ENCODE measurements around the gene PNPLA3. TPM values are rescaled to one million over a fixed set of nuclear protein-coding genes. Genes with fewer than 3 reads are reported as not detected.

Gene PNPLA3
- total RNA-seq, 1 donor from 2014 or later = 1.2 TPM

GRCh38 chr22:43883012-43883661 is 40.5 kb upstream of the PNPLA3 start:
- no peak for DNase-seq (ENCODE audit: extremely low spot score, unreplicated experiment)
- Mint-ChIP-seq H3K27me3 (ENCODE audit: unreplicated experiment) (peaks cover 12% of the 10 kb centered on the region), H3K27ac (ENCODE audit: unreplicated experiment) (no peak overlapping the region), H3K4me3 (ENCODE audit: unreplicated experiment) (no peak overlapping the region), H3K36me3 (ENCODE audit: unreplicated experiment) (no peaks in the 10 kb centered on the region), H3K9me3 (ENCODE audit: unreplicated experiment) (no peaks in the 10 kb centered on the region), H3K4me1 (ENCODE audit: unreplicated experiment) (no peaks in the 10 kb centered on the region)
- peak; percentile 56 for TF ChIP-seq CTCF (IDR thresholded peaks at IDR 0.05)

GRCh38 chr22:43883719-43884415 is 39.7 kb upstream of the PNPLA3 start:
- Mint-ChIP-seq H3K27ac (ENCODE audit: unreplicated experiment) (no peak overlapping the region), H3K9me3 (ENCODE audit: unreplicated experiment) (no peaks in the 10 kb centered on the region), H3K27me3 (ENCODE audit: unreplicated experiment) (peaks cover 12% of the 10 kb centered on the region), H3K36me3 (ENCODE audit: unreplicated experiment) (no peaks in the 10 kb centered on the region), H3K4me1 (ENCODE audit: unreplicated experiment) (no peaks in the 10 kb centered on the region), H3K4me3 (ENCODE audit: unreplicated experiment) (no peak overlapping the region)
- TF ChIP-seq CTCF (IDR thresholded peaks at IDR 0.05) = no peak
- no peak for DNase-seq (ENCODE audit: extremely low spot score, unreplicated experiment)

GRCh38 chr22:43884600-43885318 is 38.8 kb upstream of the PNPLA3 start:
- no peak overlapping the region for H3K4me3 Mint-ChIP-seq (ENCODE audit: unreplicated experiment)
- peak; percentile 78 for TF ChIP-seq CTCF (IDR thresholded peaks at IDR 0.05)
- H3K27me3 Mint-ChIP-seq (ENCODE audit: unreplicated experiment) = peaks cover 17% of the 10 kb centered on the region
- H3K27ac Mint-ChIP-seq (ENCODE audit: unreplicated experiment) = no peak overlapping the region
- H3K36me3 Mint-ChIP-seq (ENCODE audit: unreplicated experiment) = no peaks in the 10 kb centered on the region
- no peak for DNase-seq (ENCODE audit: extremely low spot score, unreplicated experiment)
- H3K9me3 Mint-ChIP-seq (ENCODE audit: unreplicated experiment) = no peaks in the 10 kb centered on the region
- H3K4me1 Mint-ChIP-seq (ENCODE audit: unreplicated experiment) = no peaks in the 10 kb centered on the region

GRCh38 chr22:43885319-43885671 is 38.3 kb upstream of the PNPLA3 start:
- no peaks in the 10 kb centered on the region for H3K4me1 Mint-ChIP-seq (ENCODE audit: unreplicated experiment)
- H3K27ac Mint-ChIP-seq (ENCODE audit: unreplicated experiment) = no peak overlapping the region
- no peaks in the 10 kb centered on the region for H3K9me3 Mint-ChIP-seq (ENCODE audit: unreplicated experiment)
- no peak overlapping the region for H3K4me3 Mint-ChIP-seq (ENCODE audit: unreplicated experiment)
- DNase-seq (ENCODE audit: extremely low spot score, unreplicated experiment) = no peak
- no peaks in the 10 kb centered on the region for H3K36me3 Mint-ChIP-seq (ENCODE audit: unreplicated experiment)
- H3K27me3 Mint-ChIP-seq (ENCODE audit: unreplicated experiment) = peaks cover 18% of the 10 kb centered on the region
- TF ChIP-seq CTCF (IDR thresholded peaks at IDR 0.05) = peak; percentile 5

- H3K9me3 Mint-ChIP-seq (ENCODE audit: unreplicated experiment) = no peaks in the 10 kb centered on the region
- no peaks in the 10 kb centered on the region for H3K36me3 Mint-ChIP-seq (ENCODE audit: unreplicated experiment)
- H3K4me1 Mint-ChIP-seq (ENCODE audit: unreplicated experiment) = no peaks in the 10 kb centered on the region
- no peak for DNase-seq (ENCODE audit: extremely low spot score, unreplicated experiment)
- no peak overlapping the region for H3K27ac Mint-ChIP-seq (ENCODE audit: unreplicated experiment)
- H3K27me3 Mint-ChIP-seq (ENCODE audit: unreplicated experiment) = peaks cover 23% of the 10 kb centered on the region
- no peak overlapping the region for H3K4me3 Mint-ChIP-seq (ENCODE audit: unreplicated experiment)
- TF ChIP-seq CTCF (IDR thresholded peaks at IDR 0.05) = no peak
Observed at GRCh38 chr22:43885786-43886185, 37.8 kb upstream of the PNPLA3 start.

Data from osteocyte (in vitro differentiated cells).